ENCODE results near the gene TTLL7.
"Not testable (repeated sequence)": the region's sequence is repeated elsewhere in the genome, so short reads cannot be mapped to it uniquely, and the experiment has no call there.

The TTLL7 gene

DNA sequence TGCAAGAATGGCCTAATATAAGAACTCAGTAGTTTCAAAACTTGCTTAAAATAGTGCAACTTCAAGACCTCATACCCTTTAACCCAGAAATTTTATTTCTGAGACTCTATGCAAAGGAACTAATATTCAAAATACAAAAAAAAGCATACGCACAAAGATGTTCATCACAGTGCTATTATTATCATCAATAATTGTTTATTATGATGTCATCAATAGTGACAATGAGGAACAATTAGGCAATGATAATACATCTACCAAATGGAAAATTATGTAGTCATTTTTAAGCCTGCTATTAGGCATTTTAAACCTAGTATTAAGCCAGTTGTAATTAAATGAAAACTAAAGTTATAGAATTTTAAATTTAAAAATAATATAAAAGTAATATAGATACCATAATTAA is 3.3 kb downstream of the TTLL7 start:
- no peak for DNase-seq (ENCODE audit: low read depth)

DNA sequence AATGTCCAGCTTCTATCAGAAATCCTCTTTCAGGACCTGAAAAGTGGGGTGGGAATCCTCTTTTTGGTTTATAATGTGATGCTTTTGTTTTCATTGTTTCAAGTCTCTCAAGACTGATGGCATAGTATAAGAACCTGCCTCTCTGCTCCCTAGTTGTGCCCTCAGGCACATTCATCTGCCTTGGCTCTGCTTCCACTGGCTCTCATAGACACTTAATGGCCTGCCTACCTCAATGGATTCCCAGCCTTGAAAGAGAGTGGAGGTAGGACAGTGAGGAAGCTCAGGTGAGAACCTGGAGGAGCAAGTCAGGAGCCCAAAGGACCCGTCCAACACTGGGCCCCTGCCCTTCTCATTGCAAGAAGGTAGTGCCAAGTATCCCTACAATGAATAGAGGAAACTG is 4.8 kb downstream of the TTLL7 start:
- no peak for DNase-seq (ENCODE audit: low read depth)

DNA sequence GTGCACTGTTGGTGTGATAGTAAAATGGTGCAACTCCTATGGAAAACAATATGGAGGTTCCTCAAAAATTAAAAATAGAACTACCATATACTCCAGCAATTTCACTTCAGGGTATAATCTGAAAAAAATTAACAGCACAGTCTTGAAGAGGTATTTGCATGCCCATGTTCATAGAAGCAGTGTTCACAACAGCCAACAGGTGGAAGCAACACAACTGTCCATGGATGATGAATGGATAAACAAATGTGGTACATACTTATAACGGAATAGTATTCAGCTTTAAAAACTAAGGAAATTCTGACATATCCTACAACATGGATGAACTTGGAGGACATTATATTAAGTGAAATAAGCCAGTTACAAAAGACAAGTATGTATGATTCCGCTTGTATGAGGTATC is 8.2 kb downstream of the TTLL7 start:
- DNase-seq (ENCODE audit: low read depth), result no peak

DNA sequence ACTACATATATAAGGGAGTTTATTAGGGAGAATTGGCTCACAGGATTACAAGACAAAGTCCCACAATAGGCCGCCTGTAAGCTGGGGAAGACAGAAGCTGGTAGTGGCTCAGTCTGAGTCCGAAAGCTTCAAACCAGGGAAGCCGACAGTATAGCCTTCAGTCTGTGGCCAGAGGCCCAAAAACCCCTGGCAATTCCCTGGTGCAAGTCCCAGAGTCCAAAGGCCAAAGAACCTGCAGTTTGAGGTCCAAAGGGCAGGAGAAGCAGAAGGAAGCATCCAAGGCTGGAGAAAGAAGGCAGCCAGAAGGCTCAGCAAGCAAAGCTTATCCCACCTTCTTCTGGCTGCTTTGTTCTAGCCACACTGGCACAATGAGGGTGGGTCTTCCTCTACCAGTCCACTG is 13.9 kb downstream of the TTLL7 start:
- DNase-seq (ENCODE audit: low read depth), result no peak

DNA sequence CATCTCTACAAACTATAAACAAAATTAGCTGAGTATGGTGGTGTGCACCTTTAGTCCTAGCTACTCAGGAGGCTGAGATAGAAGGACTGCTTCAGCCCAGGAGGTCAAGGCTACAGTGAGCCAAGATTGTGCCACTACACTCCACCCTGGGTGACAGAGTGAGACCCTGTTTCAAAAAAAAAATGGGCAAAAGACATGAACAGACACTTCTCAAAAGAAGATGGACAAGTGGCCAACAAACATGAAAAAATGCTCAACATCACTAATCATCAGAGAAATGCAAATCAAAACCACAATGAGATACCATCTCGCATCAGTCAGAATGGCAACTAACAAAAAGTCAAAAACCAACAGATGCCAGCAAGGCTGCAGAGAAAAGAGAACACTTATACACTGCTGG is 15.0 kb downstream of the TTLL7 start:
- not testable (repeated sequence) for DNase-seq (ENCODE audit: low read depth)

DNA sequence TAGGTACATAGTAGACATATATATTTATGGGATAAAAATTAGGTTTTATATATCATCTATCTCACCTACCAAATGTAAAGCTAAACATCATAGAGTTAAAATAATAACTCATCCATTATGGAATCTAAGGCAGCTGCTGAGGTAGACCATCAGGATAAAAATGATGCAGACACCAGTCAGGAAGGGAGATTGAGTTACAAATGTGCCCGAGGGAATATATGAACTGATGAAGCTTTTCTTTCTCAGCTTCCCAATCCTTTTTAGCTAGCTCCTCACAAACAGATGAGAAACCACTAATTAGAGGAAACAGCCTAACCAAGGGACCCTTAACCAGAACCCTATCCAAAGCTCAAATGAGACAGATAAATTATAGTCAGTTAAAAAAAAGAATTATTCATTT is 20.9 kb downstream of the TTLL7 start:
- DNase-seq (ENCODE audit: low read depth), result no peak

DNA sequence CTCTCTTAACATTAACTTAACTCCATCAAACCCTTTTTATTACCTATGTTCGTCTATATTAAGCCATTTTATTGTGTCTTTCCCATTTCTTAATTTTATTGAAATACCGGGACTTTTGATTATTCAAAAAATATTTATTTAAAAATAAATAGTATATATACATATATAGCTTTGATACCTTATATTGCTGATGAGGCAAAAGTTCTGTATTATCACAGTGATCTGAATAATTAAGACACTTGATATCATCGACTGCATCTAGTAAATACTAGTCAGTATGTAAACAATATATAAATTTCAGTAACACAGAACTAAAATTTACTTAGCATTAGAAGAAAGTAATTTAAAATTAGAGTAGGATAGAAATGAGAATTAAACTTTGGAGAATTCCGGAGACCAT is 22.0 kb downstream of the TTLL7 start:
- no peak for DNase-seq (ENCODE audit: low read depth)

DNA sequence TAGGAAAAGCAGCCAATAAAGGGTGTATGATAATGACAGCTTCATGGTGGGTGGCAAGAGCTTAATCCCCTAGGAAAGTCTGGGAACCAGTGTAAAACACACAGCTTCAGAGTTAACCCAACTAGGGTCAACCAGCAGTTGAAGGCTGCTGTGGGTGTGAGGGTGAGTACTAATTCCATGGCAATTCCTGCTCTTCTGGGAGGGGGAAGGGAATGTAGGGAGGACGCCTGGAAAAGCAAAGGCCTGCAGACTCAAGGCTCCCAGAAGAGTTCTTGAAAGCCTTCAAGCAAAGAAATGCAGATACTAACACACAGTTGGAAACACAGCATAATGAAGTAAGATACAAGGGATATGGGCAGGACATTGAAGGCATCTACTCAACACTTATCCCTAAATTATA is 28.1 kb downstream of the TTLL7 start:
- no peak for DNase-seq (ENCODE audit: low read depth)

DNA sequence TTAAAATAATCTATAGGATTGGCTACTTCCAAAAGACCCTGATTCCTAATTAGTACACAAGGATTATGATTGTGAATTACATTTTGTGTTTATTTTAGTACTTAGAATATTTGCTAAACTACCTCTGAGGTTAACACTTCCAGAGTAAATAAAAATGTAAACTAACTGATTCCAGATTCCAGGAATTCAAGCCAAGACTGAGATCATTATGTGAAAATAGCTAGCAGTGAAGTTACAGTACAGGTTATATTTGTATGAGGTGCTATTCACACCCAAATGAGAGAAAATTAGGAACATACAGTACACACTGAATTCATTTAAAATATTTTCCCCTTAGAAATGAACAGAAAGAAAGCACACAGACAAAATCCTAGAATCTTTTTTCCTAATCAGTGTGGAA is 28.8 kb downstream of the TTLL7 start:
- DNase-seq (ENCODE audit: low read depth), result no peak

DNA sequence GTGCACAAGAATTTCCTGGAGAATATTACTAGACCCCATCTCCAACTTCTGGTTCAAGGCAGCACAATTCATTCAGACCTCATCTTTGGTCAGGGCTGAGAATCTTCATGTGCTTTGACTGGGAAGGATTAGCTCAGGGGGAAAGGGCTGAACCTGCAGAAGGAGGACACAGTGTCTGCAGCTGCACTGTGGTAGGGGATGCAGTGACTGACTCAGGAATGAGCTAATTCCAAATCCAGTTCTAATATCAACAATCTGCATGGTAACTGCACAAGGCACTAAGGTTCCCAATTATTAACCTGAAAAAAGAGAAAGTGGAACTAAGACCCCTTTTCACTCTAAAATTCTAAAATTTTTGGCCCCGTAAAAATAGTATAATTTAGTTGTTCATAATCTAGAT is 31.6 kb downstream of the TTLL7 start:
- no peak for DNase-seq (ENCODE audit: low read depth)

DNA sequence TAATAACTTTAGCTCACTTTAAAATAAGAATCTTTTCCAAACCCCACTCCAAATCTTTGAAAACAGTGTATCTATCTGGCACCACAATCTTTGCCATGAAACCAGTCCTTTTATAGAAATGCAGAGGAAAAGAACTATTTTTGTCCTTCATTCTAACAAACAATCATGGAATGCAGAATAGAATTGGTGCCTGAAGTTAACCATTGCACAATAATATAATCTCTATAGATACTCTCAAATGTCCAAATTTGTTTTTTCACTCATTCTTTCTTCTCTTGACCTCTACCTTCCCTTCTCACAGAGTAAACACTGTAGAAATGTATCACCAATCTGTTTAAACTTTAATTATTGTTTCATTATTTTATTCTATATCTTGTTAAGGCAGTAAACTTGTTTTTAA is 34.8 kb downstream of the TTLL7 start:
- no peak for DNase-seq (ENCODE audit: low read depth)

DNA sequence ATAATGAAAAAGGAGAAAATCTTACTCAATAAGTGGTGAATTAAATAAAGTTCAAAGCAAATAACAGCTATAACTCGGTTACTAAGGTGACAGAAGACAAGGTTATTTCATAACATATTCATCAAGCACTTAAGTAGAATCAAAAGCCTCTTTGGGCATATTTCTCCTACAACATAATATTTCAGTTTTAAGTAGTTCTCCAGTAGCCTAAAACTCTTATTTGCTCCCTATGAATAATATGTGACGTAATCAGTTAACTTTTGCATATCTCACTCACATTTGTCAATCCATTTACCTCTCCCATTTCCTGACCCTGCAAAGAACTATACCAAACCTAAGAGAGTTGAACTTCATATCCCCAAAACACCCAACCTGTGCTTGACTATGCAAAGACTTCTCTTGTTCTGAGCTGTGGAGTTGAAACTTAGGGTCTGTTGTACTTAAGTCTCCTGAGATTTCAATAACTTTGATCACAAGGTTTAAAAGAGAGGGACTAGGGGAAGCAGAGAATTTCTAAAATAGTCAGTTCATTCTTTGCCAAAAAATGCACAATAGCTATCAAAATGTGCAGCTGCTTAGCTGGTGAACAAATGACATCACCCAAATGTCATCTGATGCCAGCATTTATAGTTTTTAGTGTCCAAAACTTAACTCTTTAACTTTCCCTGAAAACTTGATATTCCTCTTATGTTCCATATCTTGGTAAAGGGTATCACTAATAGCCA is 37.2 kb downstream of the TTLL7 start:
- no peak for DNase-seq (ENCODE audit: low read depth)

DNA sequence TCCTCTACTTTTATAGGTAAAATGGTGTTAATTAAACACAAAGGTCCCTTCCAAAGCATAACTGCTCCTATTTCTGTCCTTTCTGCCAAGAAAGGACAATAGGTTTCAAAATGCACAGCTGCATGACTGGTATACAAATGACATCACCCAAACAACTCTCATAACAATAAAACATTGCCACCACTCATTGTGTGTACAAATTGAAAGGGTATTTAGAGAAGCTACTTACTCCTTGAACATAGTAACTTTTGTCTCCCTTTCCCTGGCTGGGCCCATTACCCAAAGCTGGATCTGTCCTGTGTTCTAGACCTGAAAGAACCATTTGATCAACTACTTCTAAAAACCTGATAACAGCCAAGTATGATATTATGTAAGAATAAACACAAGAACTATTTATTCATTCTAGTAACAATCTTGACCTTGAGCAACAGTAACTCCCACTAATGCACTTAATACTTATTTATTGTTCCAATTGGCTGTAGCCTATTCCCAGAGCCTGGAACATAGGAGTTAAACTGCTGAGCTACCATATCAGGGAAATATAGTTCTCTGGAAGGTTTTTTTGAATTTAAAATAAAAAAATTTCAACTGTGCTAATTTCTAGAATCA is 38.2 kb downstream of the TTLL7 start:
- DNase-seq (ENCODE audit: low read depth), result no peak

DNA sequence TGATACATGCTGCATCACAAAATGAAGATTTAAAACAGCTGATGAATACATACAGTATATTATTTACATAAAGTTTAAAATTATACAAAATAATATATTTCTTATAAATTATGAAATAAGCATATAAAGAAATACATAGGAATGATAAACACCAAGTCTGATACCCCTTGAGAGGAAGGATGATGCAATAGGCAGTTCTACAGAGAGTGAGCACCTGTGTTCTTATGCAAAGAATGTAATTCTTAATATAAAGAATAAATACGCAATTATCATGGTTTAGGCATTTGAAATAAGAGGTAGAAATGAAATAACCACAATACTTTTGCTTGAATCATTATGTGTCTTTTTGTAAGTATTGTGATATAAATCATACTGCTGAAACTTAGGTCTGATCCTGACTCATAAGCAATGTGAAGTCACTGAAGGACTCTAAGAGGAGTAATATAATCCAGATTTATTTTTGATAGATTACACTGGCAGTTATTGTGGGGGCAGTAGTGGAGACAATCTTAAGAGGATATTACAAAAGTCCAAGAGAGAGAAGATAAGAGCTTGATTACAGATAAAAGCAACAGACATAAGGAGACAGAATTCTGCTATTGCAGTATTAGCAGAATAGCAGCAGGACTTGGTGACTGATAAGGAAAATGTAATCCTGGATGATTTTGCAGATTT is 39.0 kb downstream of the TTLL7 start:
- DNase-seq (ENCODE audit: low read depth), result no peak

DNA sequence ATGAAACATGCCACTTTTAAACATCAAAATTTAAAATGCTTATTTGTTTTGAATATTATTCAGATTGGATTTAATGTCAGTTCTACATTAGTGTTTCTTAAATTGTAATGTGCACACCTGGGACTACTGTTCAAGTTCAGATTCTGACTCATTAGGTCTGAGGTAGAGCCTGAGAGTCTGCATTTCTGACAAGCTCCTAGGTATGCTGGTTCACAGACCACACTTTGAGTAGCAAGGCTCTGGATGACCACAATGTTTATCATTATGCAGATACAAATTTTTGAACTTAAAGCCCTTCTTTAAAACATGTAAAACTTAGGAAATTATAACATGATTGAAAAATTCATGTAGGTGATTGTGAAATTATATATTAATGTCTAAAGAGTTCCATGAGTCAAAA is 40.2 kb downstream of the TTLL7 start:
- no peak for DNase-seq (ENCODE audit: low read depth)

DNA sequence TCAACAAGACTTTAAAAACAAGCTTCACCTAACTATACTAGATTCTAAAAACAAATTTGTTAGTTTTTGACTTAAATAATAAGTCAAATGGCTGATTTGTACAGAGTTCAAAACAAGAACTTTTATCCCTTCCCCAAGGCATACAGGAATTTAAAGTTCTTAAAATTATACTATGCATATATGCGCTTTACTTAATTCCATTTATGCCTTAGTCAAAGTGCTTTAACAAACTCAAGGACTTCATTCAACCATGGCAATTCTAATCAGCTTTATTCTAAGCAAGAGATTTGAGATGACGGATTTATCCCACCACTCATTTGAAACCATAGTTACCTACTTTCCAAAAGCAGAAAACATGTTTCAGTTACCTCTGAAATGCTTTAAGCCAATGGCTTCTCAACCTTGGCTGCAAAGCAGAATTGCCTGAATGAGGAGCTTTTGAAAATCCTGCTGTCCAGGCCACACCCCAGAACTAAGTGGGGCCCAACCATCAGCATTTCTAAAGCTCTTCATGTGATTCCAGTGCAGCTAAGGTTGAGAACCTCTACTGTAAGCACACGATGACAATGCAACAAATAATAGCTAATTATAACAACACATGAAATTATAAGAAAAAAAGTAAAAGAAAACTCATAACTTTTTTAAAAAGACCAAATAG is 44.6 kb downstream of the TTLL7 start:
- no peak for DNase-seq (ENCODE audit: low read depth)

DNA sequence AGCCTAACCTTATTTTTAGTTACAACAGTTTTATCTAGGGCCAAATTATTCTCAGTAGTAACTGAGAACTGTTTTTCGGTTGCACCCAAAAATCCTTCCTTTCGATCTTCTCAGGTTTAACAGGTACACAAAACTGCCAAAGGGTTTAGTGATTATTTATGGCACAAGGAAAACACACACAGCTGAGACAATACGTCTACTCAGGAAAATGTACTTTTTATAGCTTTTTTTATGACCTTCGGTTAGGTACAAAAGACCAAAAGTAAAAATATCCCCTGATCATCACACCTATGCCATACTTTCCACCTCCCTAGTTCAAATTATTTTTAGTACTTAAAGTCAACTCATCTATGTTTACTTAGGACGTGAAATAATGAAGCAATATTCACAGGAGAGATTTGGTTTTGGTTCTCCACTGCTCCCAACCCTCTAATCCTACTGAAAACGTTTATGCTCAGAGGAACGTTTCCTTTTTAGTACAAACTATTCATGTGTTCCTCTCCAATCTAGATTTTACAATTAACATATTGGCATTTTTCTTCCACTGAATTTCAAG is 48.7 kb downstream of the TTLL7 start:
- DNase-seq (ENCODE audit: low read depth), result no peak

DNA sequence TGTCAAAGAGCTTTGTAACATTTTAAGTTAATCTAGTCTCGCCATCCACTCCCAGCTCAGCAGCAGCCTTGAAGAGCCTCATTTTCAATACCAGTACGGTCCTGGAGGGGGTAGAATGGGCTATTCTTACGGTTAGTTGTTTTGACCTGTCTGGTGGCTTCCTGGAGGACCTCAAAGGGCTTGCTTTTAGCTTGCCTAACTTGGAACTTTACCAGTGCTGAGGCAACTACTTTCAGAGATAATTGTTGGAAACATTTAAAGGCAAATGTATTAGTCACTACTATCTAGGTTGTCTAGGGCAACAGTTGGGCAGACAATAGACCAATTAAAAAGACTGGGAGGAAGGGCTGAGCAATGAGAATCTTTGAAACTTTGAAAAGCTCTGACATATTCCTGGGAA is 56.0 kb downstream of the TTLL7 start:
- no peak for DNase-seq (ENCODE audit: low read depth)

DNA sequence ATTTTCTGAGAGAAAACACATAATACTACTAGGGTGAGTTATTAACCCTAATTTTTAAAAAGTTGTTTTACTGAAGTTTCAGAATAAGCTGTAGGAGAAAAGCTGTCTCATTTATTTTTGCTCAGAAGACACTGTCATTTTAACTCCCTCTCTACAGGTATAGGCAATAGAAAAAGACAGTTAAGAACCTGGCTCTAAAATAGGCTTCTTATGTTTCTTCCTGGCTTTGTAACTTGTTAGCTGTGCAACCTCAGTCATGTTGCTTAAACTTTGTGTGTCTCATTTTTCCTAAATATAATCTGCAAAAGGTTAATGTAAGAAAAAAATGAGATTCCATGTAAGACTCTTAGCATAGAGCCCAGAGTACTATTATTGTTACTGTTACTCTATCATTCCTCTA is 64.4 kb downstream of the TTLL7 start:
- DNase-seq (ENCODE audit: low read depth), result no peak

DNA sequence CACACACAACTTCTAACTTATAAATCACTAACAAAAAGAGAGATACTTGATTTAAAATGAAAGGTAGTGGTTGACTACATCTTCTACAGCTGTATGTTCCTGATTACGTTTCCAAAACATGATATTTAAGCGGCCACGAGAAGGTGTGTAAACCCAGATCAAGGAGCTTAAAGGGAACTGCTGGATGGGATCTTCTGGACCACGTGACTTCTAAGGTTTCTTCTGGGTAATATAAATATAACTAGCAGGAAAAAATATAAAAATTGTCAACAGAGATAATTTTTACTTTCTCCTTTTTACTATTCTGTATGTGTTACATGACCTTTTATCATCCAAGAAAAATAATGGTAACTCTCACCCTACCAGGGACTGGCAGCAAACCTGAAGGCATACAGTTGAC is 66.2 kb downstream of the TTLL7 start:
- no peak for DNase-seq (ENCODE audit: low read depth)

DNA sequence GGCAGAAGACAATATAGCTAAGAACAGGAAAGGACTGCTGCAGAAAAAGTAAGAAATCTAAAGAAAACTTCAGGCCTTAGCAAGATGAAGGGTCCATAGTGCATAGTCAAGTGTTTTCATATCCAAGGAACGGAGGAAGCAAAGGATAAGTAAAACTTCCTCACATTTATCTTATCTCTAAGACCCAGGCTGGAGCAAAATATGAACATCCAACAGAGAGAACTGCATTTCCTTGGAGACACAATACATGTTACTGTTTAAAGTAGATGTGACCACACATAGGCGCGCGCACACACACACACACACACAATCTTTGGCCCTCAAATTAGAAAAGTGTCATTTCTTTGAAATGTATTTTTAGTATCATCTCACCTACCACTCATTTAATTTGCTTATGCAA is 66.7 kb downstream of the TTLL7 start:
- no peak for DNase-seq (ENCODE audit: low read depth)

DNA sequence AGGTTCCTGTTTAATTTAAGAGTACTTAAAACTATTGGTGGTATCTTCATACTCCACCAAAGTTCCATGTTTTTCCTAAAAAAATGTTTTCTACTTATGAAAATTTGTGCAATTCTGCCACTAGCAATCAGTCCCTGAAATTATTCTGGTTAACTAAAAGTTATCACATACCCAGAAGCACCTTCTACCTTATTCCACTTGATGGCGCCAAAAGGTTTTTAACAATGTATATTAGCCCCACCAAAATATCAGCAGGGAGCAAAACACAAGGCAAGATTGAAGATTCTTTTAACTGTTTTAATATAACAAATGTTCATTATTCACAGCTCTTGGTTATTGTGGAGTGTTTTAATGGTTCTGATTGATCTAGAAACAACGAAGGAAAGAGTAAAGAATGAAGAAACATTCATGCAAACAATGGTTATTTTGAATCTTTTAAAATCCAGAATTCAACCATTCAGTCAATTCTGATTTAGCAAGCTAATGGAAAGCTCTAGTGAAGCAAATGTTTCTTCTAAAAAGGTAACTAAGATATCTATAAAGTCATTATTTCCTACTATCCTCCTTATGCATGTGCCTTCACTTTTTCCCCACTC is 67.2 kb downstream of the TTLL7 start:
- no peak for DNase-seq (ENCODE audit: low read depth)

All from activated T-cell treated with anti-CD3 and anti-CD28 coated beads for 1 hour (primary cell).